ENCODE data around the gene NRIP1.

DNA sequence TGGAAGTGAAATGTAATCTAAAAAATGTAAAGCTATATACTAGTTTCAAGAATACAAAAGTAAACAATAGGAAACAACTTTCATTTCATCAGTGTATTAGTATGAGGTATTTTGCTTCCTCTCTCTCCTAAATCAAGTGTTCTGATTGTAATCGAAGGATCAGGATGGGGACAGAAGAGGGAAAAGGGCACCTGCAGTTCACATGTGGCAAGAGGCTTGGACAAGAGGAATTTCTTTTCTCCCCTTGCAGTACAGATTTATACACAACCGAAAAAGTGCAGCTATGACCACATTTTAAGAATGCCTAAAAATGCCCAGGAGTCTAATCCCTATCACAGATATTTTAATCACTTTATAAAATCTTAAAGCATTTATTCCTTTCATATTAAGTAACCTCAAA is 63.7 kb downstream of the NRIP1 start:
- TF ChIP-seq, protein P1, sequence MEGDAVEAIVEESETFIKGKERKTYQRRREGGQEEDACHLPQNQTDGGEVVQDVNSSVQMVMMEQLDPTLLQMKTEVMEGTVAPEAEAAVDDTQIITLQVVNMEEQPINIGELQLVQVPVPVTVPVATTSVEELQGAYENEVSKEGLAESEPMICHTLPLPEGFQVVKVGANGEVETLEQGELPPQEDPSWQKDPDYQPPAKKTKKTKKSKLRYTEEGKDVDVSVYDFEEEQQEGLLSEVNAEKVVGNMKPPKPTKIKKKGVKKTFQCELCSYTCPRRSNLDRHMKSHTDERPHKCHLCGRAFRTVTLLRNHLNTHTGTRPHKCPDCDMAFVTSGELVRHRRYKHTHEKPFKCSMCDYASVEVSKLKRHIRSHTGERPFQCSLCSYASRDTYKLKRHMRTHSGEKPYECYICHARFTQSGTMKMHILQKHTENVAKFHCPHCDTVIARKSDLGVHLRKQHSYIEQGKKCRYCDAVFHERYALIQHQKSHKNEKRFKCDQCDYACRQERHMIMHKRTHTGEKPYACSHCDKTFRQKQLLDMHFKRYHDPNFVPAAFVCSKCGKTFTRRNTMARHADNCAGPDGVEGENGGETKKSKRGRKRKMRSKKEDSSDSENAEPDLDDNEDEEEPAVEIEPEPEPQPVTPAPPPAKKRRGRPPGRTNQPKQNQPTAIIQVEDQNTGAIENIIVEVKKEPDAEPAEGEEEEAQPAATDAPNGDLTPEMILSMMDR (IDR thresholded peaks at IDR 0.05 in 2 of 3, conservative IDR thresholded peaks at IDR 0.05 in 1 of 3; ENCODE audit: borderline replicate concordance in 1 of 3, insufficient read depth in 1 of 3, low read depth in 2 of 3, low read length in 2 of 3) = no peak
- no peak for TF ChIP-seq POLR2AphosphoS5 (IDR thresholded peaks at IDR 0.05; ENCODE audit: low read depth, low read length)
- TF ChIP-seq POLR2A (IDR thresholded peaks at IDR 0.05; ENCODE audit: borderline replicate concordance, extremely low read depth, insufficient read depth, insufficient read length) = no peak
- no peak for TF ChIP-seq EZH2 (IDR thresholded peaks at IDR 0.05)
- no peak for TF ChIP-seq SIN3A (IDR thresholded peaks at IDR 0.05; ENCODE audit: low read depth)
- TF ChIP-seq CEBPB (IDR thresholded peaks at IDR 0.05; ENCODE audit: low read depth) = no peak
- no peak for TF ChIP-seq SP1 (IDR thresholded peaks at IDR 0.05; ENCODE audit: low read depth)
- TF ChIP-seq JUND (IDR thresholded peaks at IDR 0.05) = no peak
- no peak for TF ChIP-seq RAD21 (IDR thresholded peaks at IDR 0.05; ENCODE audit: low read depth)
- no peak for TF ChIP-seq ZNF274 (IDR thresholded peaks at IDR 0.05; ENCODE audit: low read depth, low read length)
- TF ChIP-seq, protein P2, sequence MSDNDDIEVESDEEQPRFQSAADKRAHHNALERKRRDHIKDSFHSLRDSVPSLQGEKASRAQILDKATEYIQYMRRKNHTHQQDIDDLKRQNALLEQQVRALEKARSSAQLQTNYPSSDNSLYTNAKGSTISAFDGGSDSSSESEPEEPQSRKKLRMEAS (IDR thresholded peaks at IDR 0.05) = no peak
- TF ChIP-seq, protein P3, sequence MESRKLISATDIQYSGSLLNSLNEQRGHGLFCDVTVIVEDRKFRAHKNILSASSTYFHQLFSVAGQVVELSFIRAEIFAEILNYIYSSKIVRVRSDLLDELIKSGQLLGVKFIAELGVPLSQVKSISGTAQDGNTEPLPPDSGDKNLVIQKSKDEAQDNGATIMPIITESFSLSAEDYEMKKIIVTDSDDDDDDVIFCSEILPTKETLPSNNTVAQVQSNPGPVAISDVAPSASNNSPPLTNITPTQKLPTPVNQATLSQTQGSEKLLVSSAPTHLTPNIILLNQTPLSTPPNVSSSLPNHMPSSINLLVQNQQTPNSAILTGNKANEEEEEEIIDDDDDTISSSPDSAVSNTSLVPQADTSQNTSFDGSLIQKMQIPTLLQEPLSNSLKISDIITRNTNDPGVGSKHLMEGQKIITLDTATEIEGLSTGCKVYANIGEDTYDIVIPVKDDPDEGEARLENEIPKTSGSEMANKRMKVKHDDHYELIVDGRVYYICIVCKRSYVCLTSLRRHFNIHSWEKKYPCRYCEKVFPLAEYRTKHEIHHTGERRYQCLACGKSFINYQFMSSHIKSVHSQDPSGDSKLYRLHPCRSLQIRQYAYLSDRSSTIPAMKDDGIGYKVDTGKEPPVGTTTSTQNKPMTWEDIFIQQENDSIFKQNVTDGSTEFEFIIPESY (IDR thresholded peaks at IDR 0.05; ENCODE audit: extremely low read depth, insufficient replicate concordance, low read length) = no peak

Measured in HCT116 (cell line).